ENCODE measurements around the gene METTL6.
"Not testable (repeated sequence)": the region's sequence is repeated elsewhere in the genome, so short reads cannot be mapped to it uniquely, and the experiment has no call there.

The METTL6 gene

DNA sequence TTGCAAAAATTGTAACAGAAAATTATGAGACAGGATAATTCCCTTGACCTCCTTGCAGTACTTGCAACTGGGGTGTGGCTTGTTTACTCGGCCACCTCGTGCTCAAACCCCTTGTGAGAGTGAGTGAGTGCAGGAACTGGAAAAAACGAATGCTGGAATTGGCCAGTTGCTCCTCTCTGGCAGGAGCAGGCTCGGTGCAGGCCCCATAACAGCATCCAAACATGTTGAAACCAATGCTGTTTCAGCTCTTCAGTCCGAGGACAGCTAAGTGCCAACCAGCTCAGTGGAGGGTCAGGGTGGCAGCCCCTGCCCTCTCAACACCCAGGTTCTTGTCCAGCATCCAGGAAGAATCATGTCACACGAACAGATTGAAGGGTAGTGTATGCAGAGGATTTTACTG, 36.9 kb downstream of the METTL6 start:
- H3K4me3 ChIP-seq (ENCODE audit: low read depth, low read length) = no peak overlapping the region
- TF ChIP-seq, protein P1, sequence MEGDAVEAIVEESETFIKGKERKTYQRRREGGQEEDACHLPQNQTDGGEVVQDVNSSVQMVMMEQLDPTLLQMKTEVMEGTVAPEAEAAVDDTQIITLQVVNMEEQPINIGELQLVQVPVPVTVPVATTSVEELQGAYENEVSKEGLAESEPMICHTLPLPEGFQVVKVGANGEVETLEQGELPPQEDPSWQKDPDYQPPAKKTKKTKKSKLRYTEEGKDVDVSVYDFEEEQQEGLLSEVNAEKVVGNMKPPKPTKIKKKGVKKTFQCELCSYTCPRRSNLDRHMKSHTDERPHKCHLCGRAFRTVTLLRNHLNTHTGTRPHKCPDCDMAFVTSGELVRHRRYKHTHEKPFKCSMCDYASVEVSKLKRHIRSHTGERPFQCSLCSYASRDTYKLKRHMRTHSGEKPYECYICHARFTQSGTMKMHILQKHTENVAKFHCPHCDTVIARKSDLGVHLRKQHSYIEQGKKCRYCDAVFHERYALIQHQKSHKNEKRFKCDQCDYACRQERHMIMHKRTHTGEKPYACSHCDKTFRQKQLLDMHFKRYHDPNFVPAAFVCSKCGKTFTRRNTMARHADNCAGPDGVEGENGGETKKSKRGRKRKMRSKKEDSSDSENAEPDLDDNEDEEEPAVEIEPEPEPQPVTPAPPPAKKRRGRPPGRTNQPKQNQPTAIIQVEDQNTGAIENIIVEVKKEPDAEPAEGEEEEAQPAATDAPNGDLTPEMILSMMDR (IDR thresholded peaks at IDR 0.05; ENCODE audit: borderline replicate concordance, insufficient read depth, low read depth, low read length) = no peak

DNA sequence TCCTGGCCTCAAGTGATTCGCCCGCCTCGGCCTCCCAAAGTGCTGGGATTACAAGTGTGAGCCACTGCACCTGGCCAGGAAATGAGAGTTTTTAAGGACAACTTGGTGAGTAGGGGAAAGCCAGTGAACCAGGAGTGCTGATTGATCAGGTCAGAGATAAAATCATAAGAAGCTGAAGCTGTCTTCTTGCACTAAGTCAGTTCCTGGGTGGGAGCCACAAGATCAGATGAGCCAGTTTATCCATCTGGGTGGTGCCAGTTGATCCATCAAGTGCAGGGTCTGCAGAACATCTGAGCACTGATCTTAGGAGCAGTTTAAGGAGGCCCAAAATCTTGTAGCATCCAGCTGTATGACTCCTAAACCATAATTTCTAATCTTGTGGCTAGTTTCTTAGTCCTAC, 39.0 kb downstream of the METTL6 start:
- not testable (repeated sequence) for H3K4me3 ChIP-seq (ENCODE audit: low read depth, low read length)

- H3K4me3 ChIP-seq (ENCODE audit: low read depth, low read length) = no peak overlapping the region
- TF ChIP-seq, protein P1 (IDR thresholded peaks at IDR 0.05; ENCODE audit: borderline replicate concordance, insufficient read depth, low read depth, low read length) = no peak
These were observed 39.6 kb downstream of the METTL6 start for GRCh38 chr3:15387735-15388134.

- TF ChIP-seq, protein P1 (IDR thresholded peaks at IDR 0.05; ENCODE audit: borderline replicate concordance, insufficient read depth, low read depth, low read length) = no peak
These were observed 40.2 kb downstream of the METTL6 start for GRCh38 chr3:15387171-15387581.

DNA sequence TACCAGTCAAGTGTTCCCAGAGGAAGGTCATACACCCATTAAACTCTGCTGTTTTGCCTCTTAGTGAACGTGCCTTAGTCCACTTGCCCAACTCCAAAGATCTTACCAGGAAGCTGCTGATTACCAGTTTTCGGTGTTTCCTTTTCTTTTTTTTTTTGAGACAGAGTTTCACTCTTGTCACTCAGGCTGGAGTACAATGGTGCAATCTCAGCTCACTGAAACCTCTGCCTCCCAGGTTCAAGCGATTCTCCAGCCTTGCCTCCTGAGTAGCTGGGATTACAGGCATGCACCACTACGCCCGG, 40.7 kb downstream of the METTL6 start:
- H3K4me3 ChIP-seq (ENCODE audit: low read depth, low read length) = not testable (repeated sequence)

More at GRCh38 chr3:15387171-15387581, 40.2 kb downstream of the METTL6 start:
- no peak overlapping the region for H3K4me3 ChIP-seq (ENCODE audit: low read depth, low read length)

- H3K4me3 ChIP-seq (ENCODE audit: low read depth, low read length) = no peak overlapping the region
- TF ChIP-seq, protein P1 (IDR thresholded peaks at IDR 0.05; ENCODE audit: borderline replicate concordance, insufficient read depth, low read depth, low read length) = no peak
These were observed 41.3 kb downstream of the METTL6 start for GRCh38 chr3:15385901-15386653.

- H3K4me3 ChIP-seq (ENCODE audit: low read depth, low read length) = not testable (repeated sequence)
These were observed 42.1 kb downstream of the METTL6 start for GRCh38 chr3:15385238-15385695.

GRCh38 chr3:15384510-15385237, 42.7 kb downstream of the METTL6 start:
- TF ChIP-seq, protein P1 (IDR thresholded peaks at IDR 0.05; ENCODE audit: borderline replicate concordance, insufficient read depth, low read depth, low read length) = no peak
- H3K4me3 ChIP-seq (ENCODE audit: low read depth, low read length) = peak overlapping the region; percentile 10

All from GM12875 (cell line).